ENCODE data around the gene CPEB3.
"Not testable (repeated sequence)": the region's sequence is repeated elsewhere in the genome, so short reads cannot be mapped to it uniquely, and the experiment has no call there.

Gene CPEB3

GRCh38 chr10:92267343-92267742, 23.5 kb downstream of the CPEB3 start:
- DNase-seq (ENCODE audit: low read depth in 3 of 3) = no peak

GRCh38 chr10:92265687-92266258, 25.1 kb downstream of the CPEB3 start:
- no peak for DNase-seq (ENCODE audit: low read depth in 3 of 3)

- DNase-seq (ENCODE audit: low read depth in 3 of 3) = no peak
These were observed 26.6 kb downstream of the CPEB3 start for GRCh38 chr10:92264249-92264648.

- DNase-seq (ENCODE audit: low read depth in 3 of 3) = no peak
These were observed 27.5 kb downstream of the CPEB3 start for GRCh38 chr10:92263396-92263795.

- no peak for DNase-seq (ENCODE audit: low read depth in 3 of 3)
These were observed 42.3 kb downstream of the CPEB3 start for GRCh38 chr10:92248566-92248965.

- no peak for DNase-seq (ENCODE audit: low read depth in 3 of 3)
These were observed 46.1 kb downstream of the CPEB3 start for GRCh38 chr10:92244796-92245195.

GRCh38 chr10:92242910-92243671, 47.8 kb downstream of the CPEB3 start:
- peak in 2 of 3 experiments; percentile 19 to 30 for DNase-seq (ENCODE audit: low read depth in 3 of 3)

- DNase-seq (ENCODE audit: low read depth in 3 of 3) = no peak
These were observed 48.5 kb downstream of the CPEB3 start for GRCh38 chr10:92242380-92242779.

GRCh38 chr10:92241501-92241900, 49.4 kb downstream of the CPEB3 start:
- no peak for DNase-seq (ENCODE audit: low read depth in 3 of 3)

GRCh38 chr10:92241158-92241500, 49.7 kb downstream of the CPEB3 start:
- DNase-seq (ENCODE audit: low read depth in 3 of 3) = no peak

GRCh38 chr10:92240289-92241157, 50.4 kb downstream of the CPEB3 start:
- peak in 1 of 3 experiments; percentile 4 for DNase-seq (ENCODE audit: low read depth in 3 of 3)

- DNase-seq (ENCODE audit: low read depth in 3 of 3) = peak in 1 of 3 experiments; percentile 32
These were observed 51.1 kb downstream of the CPEB3 start for GRCh38 chr10:92239600-92240288.

GRCh38 chr10:92239151-92239599, 51.7 kb downstream of the CPEB3 start:
- DNase-seq (ENCODE audit: low read depth in 3 of 3) = no peak

- no peak for DNase-seq (ENCODE audit: low read depth in 3 of 3)
These were observed 52.2 kb downstream of the CPEB3 start for GRCh38 chr10:92238586-92239098.

- DNase-seq (ENCODE audit: low read depth in 3 of 3) = no peak
These were observed 52.8 kb downstream of the CPEB3 start for GRCh38 chr10:92238054-92238585.

- no peak for DNase-seq (ENCODE audit: low read depth in 3 of 3)
These were observed 59.7 kb downstream of the CPEB3 start for GRCh38 chr10:92231196-92231595.

- no peak for DNase-seq (ENCODE audit: low read depth in 3 of 3)
These were observed 68.1 kb downstream of the CPEB3 start for GRCh38 chr10:92222603-92223262.

- no peak for DNase-seq (ENCODE audit: low read depth in 3 of 3)
These were observed 71.3 kb downstream of the CPEB3 start for GRCh38 chr10:92219559-92219958.

- no peak for DNase-seq (ENCODE audit: low read depth in 3 of 3)
These were observed 72.3 kb downstream of the CPEB3 start for GRCh38 chr10:92218569-92218968.

GRCh38 chr10:92216608-92217007, 74.3 kb downstream of the CPEB3 start:
- DNase-seq (ENCODE audit: low read depth in 3 of 3) = not testable (repeated sequence)

GRCh38 chr10:92215222-92215621, 75.7 kb downstream of the CPEB3 start:
- not testable (repeated sequence) for DNase-seq (ENCODE audit: low read depth in 3 of 3)

All from stimulated activated CD4-positive, alpha-beta T cell treated with anti-CD3 and anti-CD28 coated beads, TNF-alpha, amount 100 ng/mL, for 24 hours (primary cell).